T-cell (primary cell): ENCODE data around the gene TPSG1. TPM values are rescaled to one million over a fixed set of nuclear protein-coding genes. Genes with fewer than 3 reads are reported as not detected.
"Not testable (repeated sequence)": the region's sequence is repeated elsewhere in the genome, so short reads cannot be mapped to it uniquely, and the experiment has no call there.

Experiments
- ATAC-seq, 4 experiments: fragments of 200-7000 bp in 3 of 4; fragments of 150-1000 bp in 1 of 4; cut with Tn5 transposase; replicated peaks in 1 of 4; 1 replicate in 3 of 4; 2 replicates in 1 of 4; pipeline ENCODE4 v1.10.0; 2021; ENCODE audit warnings: moderate library complexity in 3 of 4, mild to moderate bottlenecking in 2 of 4, moderate number of reproducible peaks in 1 of 4
- CTCF ChIA-PET, 2 donors: fragments of 300-600 bp; sonication (Branson Sonifier 250); formaldehyde crosslinking; loops; one replicate each; lab custom pipeline; 2022; ENCODE audit warnings: antibody characterized with exemption in 2 of 2; lab: Charles Lee
- POLR2A ChIA-PET, 2 donors: fragments of 300-600 bp; sonication (Branson Sonifier 250); formaldehyde crosslinking; loops; one replicate each; lab custom pipeline; 2022; ENCODE audit warnings: antibody characterized with exemption in 2 of 2; lab: Charles Lee
- DNase-seq, 35 experiments: peaks; one replicate each; pipeline versions ENCODE4 v3.0.0 to v3.0.0-alpha.2; 2013 to 2023
- H3K27ac ChIP-seq: one replicate; pipeline ENCODE4 v1.5.1; 2013; ENCODE audit warnings: low read length
- H3K27me3 ChIP-seq, 2 experiments: replicated peaks in 1 of 2; 1 replicate in 1 of 2; 2 replicates in 1 of 2; pipeline versions ENCODE4 v1.6.1 to v1.7.0; 2013; ENCODE audit warnings: low read length in 1 of 2, mixed read lengths in 1 of 2; ENCODE audit not compliant: control insufficient read depth in 2 of 2, insufficient read depth in 2 of 2; ENCODE audit errors: extremely low read depth in 1 of 2
- H3K36me3 ChIP-seq, 2 donors: 1 replicate in 1 of 2; 2 replicates in 1 of 2; pipeline versions ENCODE4 v1.6.1 to v1.7.0; 2013; ENCODE audit warnings: low read length in 1 of 2; ENCODE audit not compliant: control insufficient read depth in 2 of 2, insufficient read depth in 1 of 2; ENCODE audit errors: extremely low read depth in 1 of 2
- H3K4me1 ChIP-seq, 2 experiments: 1 replicate in 1 of 2; 2 replicates in 1 of 2; pipeline versions ENCODE4 v1.6.1 to v1.7.0; 2013; ENCODE audit warnings: low read length in 2 of 2, mixed read lengths in 1 of 2; ENCODE audit not compliant: insufficient read depth in 2 of 2, control insufficient read depth in 1 of 2; ENCODE audit errors: extremely low read depth in 1 of 2
- H3K4me3 ChIP-seq, 2 donors: 1 replicate in 1 of 2; 2 replicates in 1 of 2; pipeline versions ENCODE4 v1.5.1 to v1.7.0; 2013; ENCODE audit warnings: mild to moderate bottlenecking in 2 of 2, low read length in 1 of 2, moderate library complexity in 1 of 2; ENCODE audit not compliant: control insufficient read depth in 1 of 2; ENCODE audit errors: extremely low read depth in 1 of 2
- H3K9me3 ChIP-seq: 2 replicates; pipeline ENCODE4 v1.7.0; 2013
- H3K27ac Mint-ChIP-seq, 2 donors: one replicate each; pipeline ENCODE4 v1.8.0; 2020 to 2021; ENCODE audit warnings: mild to moderate bottlenecking in 2 of 2, mixed read lengths in 2 of 2
- H3K27me3 Mint-ChIP-seq, 2 donors: one replicate each; pipeline ENCODE4 v1.8.0; 2021 to 2022; ENCODE audit warnings: mixed read lengths in 2 of 2
- H3K36me3 Mint-ChIP-seq: one replicate; pipeline ENCODE4 v1.8.0; 2021; ENCODE audit warnings: mixed read lengths
- H3K4me1 Mint-ChIP-seq, 3 donors: one replicate each; pipeline ENCODE4 v1.8.0; 2020 to 2022; ENCODE audit warnings: mixed read lengths in 3 of 3, mild to moderate bottlenecking in 1 of 3
- H3K4me3 Mint-ChIP-seq, 3 donors: one replicate each; pipeline ENCODE4 v1.8.0; 2020 to 2022; ENCODE audit warnings: mild to moderate bottlenecking in 3 of 3, mixed read lengths in 3 of 3, moderate library complexity in 3 of 3
- H3K9me3 Mint-ChIP-seq, 3 donors: one replicate each; pipeline ENCODE4 v1.8.0; 2020 to 2022; ENCODE audit warnings: mixed read lengths in 3 of 3
- WGBS: methylation state at CpG from one replicate; pipeline ENCODE4 v1.1.5; 2013; ENCODE audit warnings: missing lambda C conversion rate; ENCODE audit not compliant: insufficient coverage; 5-methylcytosine and 5-hydroxymethylcytosine counted together
- total RNA-seq, 35 experiments: library from RNA in 6 of 35; stranded (reverse) in 6 of 35; fragments of 120-200 nt in 1 of 35; gene quantifications; one replicate each; pipeline versions ENCODE4 v1.2.1 to v1.2.4 and lab custom pipeline; 2013 to 2026

Gene TPSG1
- total RNA-seq, 5 donors from 2014 or later (not counting 1 experiment from before 2014, with no cell fraction given) = not detected

- peak in 2 of 4 experiments; percentile 37 to 53 for ATAC-seq
- POLR2A ChIA-PET = not testable (repeated sequence)
- WGBS = no CpG with 5 or more reads among the region's 47 CpGs
Observed at GRCh38 chr16:1232049-1232748, 7.1 kb upstream of the TPSG1 start.

GRCh38 chr16:1231301-1231700, 6.2 kb upstream of the TPSG1 start:
- H3K4me1 Mint-ChIP-seq, H3K36me3 ChIP-seq, H3K27ac ChIP-seq, H3K36me3 Mint-ChIP-seq, H3K4me3 ChIP-seq, H3K27me3 ChIP-seq, H3K9me3 ChIP-seq, H3K9me3 Mint-ChIP-seq, POLR2A ChIA-PET, ATAC-seq, H3K27me3 Mint-ChIP-seq, H3K27ac Mint-ChIP-seq, H3K4me1 ChIP-seq, H3K4me3 Mint-ChIP-seq: not testable (repeated sequence)
- 50% methylated on average over 1 of the region's 7 CpGs for WGBS
- DNase-seq = peak in 1 of 35 experiments; percentile 1
- CTCF ChIA-PET = interaction anchor here in 1 of 2 donors (0.7 kb wide), 1 partner anchor 61 kb away, joined by 3 read pairs; no protein-coding TSS in a partner anchor

More at GRCh38 chr16:1232049-1232748, 7.1 kb upstream of the TPSG1 start:
- H3K27ac ChIP-seq, H3K36me3 ChIP-seq, H3K27me3 ChIP-seq, H3K4me1 ChIP-seq, H3K9me3 Mint-ChIP-seq, H3K9me3 ChIP-seq, H3K27me3 Mint-ChIP-seq, CTCF ChIA-PET, H3K4me3 ChIP-seq, DNase-seq, H3K4me1 Mint-ChIP-seq, H3K27ac Mint-ChIP-seq, H3K36me3 Mint-ChIP-seq, H3K4me3 Mint-ChIP-seq: not testable (repeated sequence)

GRCh38 chr16:1230471-1231212, 5.6 kb upstream of the TPSG1 start:
- H3K27me3 Mint-ChIP-seq, H3K4me1 ChIP-seq, H3K4me3 Mint-ChIP-seq, H3K4me1 Mint-ChIP-seq, H3K36me3 ChIP-seq, H3K9me3 ChIP-seq, H3K27ac Mint-ChIP-seq, H3K36me3 Mint-ChIP-seq, H3K27me3 ChIP-seq, H3K4me3 ChIP-seq, H3K9me3 Mint-ChIP-seq, H3K27ac ChIP-seq, ATAC-seq, POLR2A ChIA-PET: not testable (repeated sequence)
- DNase-seq = peak in 1 of 35 experiments; percentile 2
- WGBS = 77% methylated on average over 8 of the region's 17 CpGs
- CTCF ChIA-PET = interaction anchor here in 1 of 2 donors (0.7 kb wide), 1 partner anchor 60 kb away, joined by 3 read pairs; no protein-coding TSS in a partner anchor

GRCh38 chr16:1230084-1230470, 5.0 kb upstream of the TPSG1 start, which contains the start of gene TPSB2:
Gene TPSB2 (minus strand): TSS chr16:1230184. CDS start chr16:1229951, 233 bp downstream.
- POLR2A ChIA-PET, H3K9me3 ChIP-seq, H3K9me3 Mint-ChIP-seq, H3K4me1 Mint-ChIP-seq, CTCF ChIA-PET, H3K27me3 Mint-ChIP-seq, H3K36me3 ChIP-seq, H3K4me3 Mint-ChIP-seq, DNase-seq, ATAC-seq, H3K27ac Mint-ChIP-seq, H3K27ac ChIP-seq, H3K4me1 ChIP-seq, H3K4me3 ChIP-seq, H3K27me3 ChIP-seq, H3K36me3 Mint-ChIP-seq: not testable (repeated sequence)
- no CpG with 5 or more reads among the region's 11 CpGs for WGBS

GRCh38 chr16:1229476-1229875, 4.4 kb upstream of the TPSG1 start:
- H3K9me3 ChIP-seq, DNase-seq, H3K4me3 ChIP-seq, ATAC-seq, H3K27ac ChIP-seq, POLR2A ChIA-PET, H3K4me3 Mint-ChIP-seq, H3K27me3 ChIP-seq, H3K27ac Mint-ChIP-seq, H3K27me3 Mint-ChIP-seq, H3K36me3 Mint-ChIP-seq, CTCF ChIA-PET, H3K4me1 ChIP-seq, H3K4me1 Mint-ChIP-seq, H3K36me3 ChIP-seq, H3K9me3 Mint-ChIP-seq: not testable (repeated sequence)
- WGBS = no CpG with 5 or more reads among the region's 13 CpGs

- H3K27ac ChIP-seq, H3K36me3 ChIP-seq, H3K4me3 ChIP-seq, POLR2A ChIA-PET, ATAC-seq, H3K27ac Mint-ChIP-seq, H3K4me3 Mint-ChIP-seq, CTCF ChIA-PET, H3K4me1 ChIP-seq, H3K27me3 ChIP-seq, H3K4me1 Mint-ChIP-seq, H3K9me3 Mint-ChIP-seq, H3K27me3 Mint-ChIP-seq, H3K36me3 Mint-ChIP-seq, H3K9me3 ChIP-seq: not testable (repeated sequence)
- WGBS = 73% methylated on average over 3 of the region's 7 CpGs
- peak in 1 of 35 experiments; percentile 2 for DNase-seq
Observed at GRCh38 chr16:1228227-1228626, 3.2 kb upstream of the TPSG1 start.
